Measurements from ENCODE around the gene HYPK. TPM values are rescaled to one million over a fixed set of nuclear protein-coding genes. Genes with fewer than 3 reads are reported as not detected.

The HYPK gene
- total RNA-seq, 1 donor from 2014 or later = 7.0 TPM

GRCh38 chr15:43852607-43853006 lies 52.2 kb downstream of the HYPK start:
- no peak for DNase-seq

Small RNA genes lying within 50 kb of the gene (small RNA-seq; reads per million reads assigned to genes)
- gene MIR1282 = not detected

Other genes with a start within 250 kb of the HYPK start
- gene PPIP5K1, start 210.4 kb upstream of the HYPK start, total RNA-seq = 21.8 TPM
- 6.7 TPM for gene CKMT1B, start 206.6 kb upstream of the HYPK start, total RNA-seq
- 0.47 TPM for gene STRC, start 181.8 kb upstream of the HYPK start, total RNA-seq
- gene CATSPER2, start 151.8 kb upstream of the HYPK start, total RNA-seq = 4.2 TPM
- 5.6 TPM for gene CKMT1A, start 106.7 kb upstream of the HYPK start, total RNA-seq
- 34.3 TPM for gene PDIA3, start 54.2 kb upstream of the HYPK start, total RNA-seq
- 3.0 TPM for gene ELL3, start 23.6 kb upstream of the HYPK start, total RNA-seq
- gene SERF2, start 8.3 kb upstream of the HYPK start, total RNA-seq = 37.1 TPM
- gene SERINC4, start 379 bp upstream of the HYPK start, total RNA-seq = not detected
- gene MFAP1, start 24.1 kb downstream of the HYPK start, total RNA-seq = 24.0 TPM
- 20.3 TPM for gene WDR76, start 26.4 kb downstream of the HYPK start, total RNA-seq

Measured in occipital lobe (tissue), 3 donors.